ENCODE results near the gene VWA8. TPM values are rescaled to one million over a fixed set of nuclear protein-coding genes. Genes with fewer than 3 reads are reported as not detected.

Gene VWA8
- total and polyA plus RNA-seq, 2 experiments from 2014 or later, result 6.3 to 24.6 TPM

GRCh38 chr13:41930154-41930553 is 30.8 kb downstream of the VWA8 start:
- H3K4me3 Mint-ChIP-seq, result no peak overlapping the region
- no peaks in the 10 kb centered on the region for H3K36me3 ChIP-seq (ENCODE audit: insufficient read depth)

More at GRCh38 chr13:41930154-41930553, 30.8 kb downstream of the VWA8 start:
- ATAC-seq (no peak), DNase-seq (ENCODE audit: low spot score) (no peak)
- Histone ChIP-seq H3K27ac (ENCODE audit: low read depth) (no peak overlapping the region), H3K4me2 (no peak overlapping the region), H3F3A (replicated peaks; ENCODE audit: low read depth) (no peaks in the 10 kb centered on the region), H3K27me3 (ENCODE audit: insufficient read depth) (no peaks in the 10 kb centered on the region), H3K4me1 (ENCODE audit: insufficient read depth) (no peaks in the 10 kb centered on the region), H4K20me1 (replicated peaks; ENCODE audit: insufficient read depth) (no peaks in the 10 kb centered on the region), H3K79me2 (replicated peaks; ENCODE audit: insufficient read depth) (peaks cover 29% of the 10 kb centered on the region), H3K4me3 (no peak overlapping the region), H2AFZ (no peak overlapping the region), H3K9me2 (ENCODE audit: insufficient read depth) (no peaks in the 10 kb centered on the region)
- Mint-ChIP-seq H3K27me3 (ENCODE audit: insufficient read depth, low read depth, poor library complexity) (no peaks in the 10 kb centered on the region), H3K4me1 (peaks cover 4% of the 10 kb centered on the region; the same call in 2 of the 3 replicates), H3K9me3 (peaks cover 5% of the 10 kb centered on the region; the same call in 1 of the 3 replicates), H3K27ac (0 out of 2 replicates have a peak overlapping the region, but pooled peaks have one; percentile 52), H3K36me3 (ENCODE audit: low read depth) (peaks cover 15% of the 10 kb centered on the region)
- TF ChIP-seq STAT1 (IDR thresholded peaks at IDR 0.05; ENCODE audit: unreplicated experiment) (no peak), CREB1 (CRISPR knock-in tag; IDR thresholded peaks at IDR 0.05; ENCODE audit: low read depth) (no peak), ZNF462 (CRISPR knock-in tag; IDR thresholded peaks at IDR 0.05) (no peak), EZH2 (IDR thresholded peaks at IDR 0.05; ENCODE audit: low read depth, unreplicated experiment) (no peak), EZH2phosphoT487 (IDR thresholded peaks at IDR 0.05; ENCODE audit: unreplicated experiment) (no peak), ZNF331 (CRISPR knock-in tag; IDR thresholded peaks at IDR 0.05; ENCODE audit: low read depth) (no peak), REST (IDR thresholded peaks at IDR 0.05; ENCODE audit: unreplicated experiment) (no peak), POLR2AphosphoS5 (IDR thresholded peaks at IDR 0.05; ENCODE audit: low read depth) (no peak), ETS1 (IDR thresholded peaks at IDR 0.05) (no peak), JUNB (IDR thresholded peaks at IDR 0.05; ENCODE audit: unreplicated experiment) (no peak)

Data from GM23338 (cell line).